Erythroblast (primary cell): Measurements from ENCODE around the gene CALHM5.

Source experiments
- DNase-seq, 2 experiments: peaks; one replicate each; lab custom pipeline; 2025; lab: John Stamatoyannopoulos, UW
- GATA1 ChIP-seq: IDR thresholded peaks from 2 replicates; pipeline ENCODE4 v1.6.1; 2011; ENCODE audit warnings: low read depth, mild to moderate bottlenecking, control low read depth, low read length, moderate library complexity
- POLR2A ChIP-seq: IDR thresholded peaks from 2 replicates; pipeline ENCODE4 v1.6.1; 2011; ENCODE audit warnings: mild to moderate bottlenecking, low read length

The CALHM5 gene

GRCh38 chr6:116518621-116519368, 7.4 kb downstream of the CALHM5 start:
- no peak for DNase-seq
- TF ChIP-seq GATA1 (no peak), POLR2A (no peak)

GRCh38 chr6:116522896-116523295, 11.5 kb downstream of the CALHM5 start:
- DNase-seq, result no peak
- no peak for TF ChIP-seq POLR2A
- TF ChIP-seq GATA1, result no peak

- DNase-seq, result no peak
- no peak for TF ChIP-seq POLR2A
- TF ChIP-seq GATA1, result no peak
Measured at GRCh38 chr6:116524236-116524635, 12.8 kb downstream of the CALHM5 start.

- no peak for DNase-seq
- TF ChIP-seq GATA1 (no peak), POLR2A (no peak)
Measured at GRCh38 chr6:116528133-116528532, 16.7 kb downstream of the CALHM5 start.

GRCh38 chr6:116528780-116529179, 17.3 kb downstream of the CALHM5 start:
- TF ChIP-seq POLR2A (no peak), GATA1 (no peak)
- DNase-seq, result no peak

GRCh38 chr6:116529466-116530290, 18.2 kb downstream of the CALHM5 start:
- TF ChIP-seq POLR2A, result no peak
- DNase-seq, result no peak

GRCh38 chr6:116530436-116530835, 19.0 kb downstream of the CALHM5 start:
- DNase-seq, result no peak
- TF ChIP-seq POLR2A (no peak), GATA1 (no peak)

- peak; percentile 71 to 79 for DNase-seq
- TF ChIP-seq GATA1 (no peak), POLR2A (no peak)
Measured at GRCh38 chr6:116531675-116532570, 20.5 kb downstream of the CALHM5 start.

GRCh38 chr6:116533233-116533957, 22.0 kb downstream of the CALHM5 start:
- DNase-seq, result no peak
- TF ChIP-seq POLR2A (no peak), GATA1 (no peak)

GRCh38 chr6:116535109-116535508, 23.7 kb downstream of the CALHM5 start:
- TF ChIP-seq POLR2A (no peak), GATA1 (no peak)
- no peak for DNase-seq

GRCh38 chr6:116536216-116536621, 24.8 kb downstream of the CALHM5 start:
- TF ChIP-seq POLR2A, result no peak
- TF ChIP-seq GATA1, result no peak
- DNase-seq, result peak; percentile 63 to 73

GRCh38 chr6:116542426-116542825, 31.0 kb downstream of the CALHM5 start:
- DNase-seq, result no peak
- no peak for TF ChIP-seq POLR2A
- TF ChIP-seq GATA1, result no peak

GRCh38 chr6:116543149-116543548, 31.7 kb downstream of the CALHM5 start:
- no peak for TF ChIP-seq GATA1
- no peak for TF ChIP-seq POLR2A
- no peak for DNase-seq
